Hematopoietic multipotent progenitor cell treated with erythropoietin and hydrocortisone succinate and interleukin-3 and kit ligand, for 4 days (in vitro differentiated cells): ENCODE data around the gene MAT2A.
"Not testable (repeated sequence)": the region's sequence is repeated elsewhere in the genome, so short reads cannot be mapped to it uniquely, and the experiment has no call there.

Experiments used
- DNase-seq: peaks from one replicate; pipeline ENCODE4 v3.0.0-alpha.2; 2015

MAT2A gene

DNA sequence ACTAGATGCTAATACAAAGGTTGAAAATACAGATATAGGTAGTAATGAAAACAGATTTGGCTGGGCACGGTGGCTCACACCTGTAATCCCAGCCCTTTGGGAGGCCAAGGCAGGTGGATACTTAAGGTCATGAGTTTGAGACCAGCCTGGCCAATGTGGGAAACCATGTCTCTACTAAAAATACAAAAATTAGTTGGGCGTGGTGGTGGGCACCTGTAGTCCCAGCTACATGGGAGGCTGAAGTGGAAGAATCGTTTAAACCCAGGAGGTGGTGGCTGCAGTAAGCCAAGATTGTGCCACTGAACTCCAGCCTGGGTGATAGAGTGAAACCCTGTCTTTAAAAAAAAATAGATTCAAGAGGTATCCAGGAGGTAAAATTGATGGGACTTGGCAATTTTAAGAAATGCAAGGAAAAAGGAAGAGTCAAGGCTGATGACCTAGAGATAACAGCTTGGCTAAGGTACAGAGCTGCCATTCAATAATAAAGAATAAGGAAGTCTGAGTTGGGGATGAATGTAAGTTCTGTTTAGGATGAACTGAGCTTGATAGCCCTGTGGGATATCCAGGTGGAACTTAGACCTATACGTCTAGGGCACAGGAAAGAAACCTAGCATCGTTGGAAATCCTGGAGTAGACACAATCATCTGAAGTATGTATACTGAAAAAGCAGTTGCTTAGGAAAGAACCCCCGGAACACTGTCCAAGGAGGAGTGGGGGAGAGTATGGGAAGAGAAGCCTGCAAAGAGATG is 9.1 kb downstream of the MAT2A start:
- DNase-seq, result no peak

DNA sequence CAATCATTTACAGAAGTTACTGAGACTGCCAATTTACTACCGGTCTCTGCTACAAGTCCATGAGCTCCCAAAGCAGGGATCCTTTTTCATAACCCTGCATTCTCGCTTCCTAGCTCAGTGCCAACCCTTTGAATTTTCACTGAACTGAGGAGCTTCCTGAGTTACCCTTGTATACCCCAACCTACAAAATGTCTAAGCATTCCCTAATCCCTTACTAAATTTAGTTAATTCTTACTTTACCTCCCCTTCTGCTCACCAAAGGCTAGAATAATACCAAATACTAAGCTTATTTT is 9.6 kb downstream of the MAT2A start:
- DNase-seq, result no peak

DNA sequence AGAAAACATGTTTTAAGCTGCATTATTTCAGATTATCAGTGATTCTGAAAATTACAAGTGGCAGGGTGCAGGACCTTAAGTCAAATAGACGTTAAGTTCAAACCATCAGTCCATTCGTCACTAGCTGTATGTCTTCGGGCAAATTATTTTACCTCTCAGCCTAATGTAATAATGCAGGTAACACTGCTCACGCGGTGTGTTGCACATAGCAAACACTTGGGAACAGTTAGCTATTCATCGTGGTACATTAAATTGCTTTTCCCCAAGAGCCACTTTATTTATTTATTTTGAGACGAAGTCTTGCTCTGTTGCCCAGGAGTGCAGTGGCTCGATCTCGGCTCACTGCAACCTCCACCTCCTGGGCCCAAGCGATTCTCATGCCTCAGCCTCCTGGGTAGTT is 10.1 kb downstream of the MAT2A start:
- DNase-seq, result no peak

DNA sequence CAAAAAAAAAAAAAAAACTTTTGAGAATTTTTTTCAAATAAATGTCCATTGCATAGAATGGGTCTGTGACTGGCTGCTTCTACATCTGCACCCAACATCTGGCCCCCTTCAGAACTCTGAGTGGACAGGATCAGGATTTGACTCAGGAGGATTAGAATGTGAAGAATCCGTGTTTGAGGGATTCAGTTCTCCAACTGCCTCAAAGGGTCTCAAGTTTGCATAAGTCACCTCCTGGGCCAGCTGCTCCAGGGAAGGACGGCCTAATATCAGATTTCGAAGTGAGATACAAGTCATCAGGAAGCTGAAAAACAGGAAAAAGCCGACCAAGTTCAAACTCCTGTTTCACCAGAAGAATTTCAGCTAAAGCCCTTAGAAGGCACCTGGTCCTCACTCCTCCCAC is 10.9 kb downstream of the MAT2A start:
- DNase-seq, result no peak

DNA sequence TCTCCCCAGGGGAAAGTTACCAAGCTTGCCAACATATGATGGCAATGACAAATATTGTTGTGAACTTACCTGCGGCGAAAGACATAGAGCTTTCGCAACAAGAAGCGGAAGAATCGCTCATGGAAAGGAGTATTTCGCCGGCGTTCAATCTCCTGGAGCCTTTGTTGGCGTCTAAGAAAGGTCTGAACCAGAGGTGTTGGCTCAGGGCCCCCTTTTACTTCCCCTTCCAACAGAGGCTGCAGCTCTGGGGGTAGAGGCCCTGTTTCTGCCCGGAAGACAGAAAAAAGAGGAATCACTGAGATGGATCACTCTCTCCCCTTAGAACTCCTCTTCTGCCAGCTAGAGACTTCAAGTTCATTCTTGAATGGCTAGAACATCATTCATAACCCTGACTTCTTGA is 11.5 kb downstream of the MAT2A start:
- DNase-seq, result peak; percentile 70

DNA sequence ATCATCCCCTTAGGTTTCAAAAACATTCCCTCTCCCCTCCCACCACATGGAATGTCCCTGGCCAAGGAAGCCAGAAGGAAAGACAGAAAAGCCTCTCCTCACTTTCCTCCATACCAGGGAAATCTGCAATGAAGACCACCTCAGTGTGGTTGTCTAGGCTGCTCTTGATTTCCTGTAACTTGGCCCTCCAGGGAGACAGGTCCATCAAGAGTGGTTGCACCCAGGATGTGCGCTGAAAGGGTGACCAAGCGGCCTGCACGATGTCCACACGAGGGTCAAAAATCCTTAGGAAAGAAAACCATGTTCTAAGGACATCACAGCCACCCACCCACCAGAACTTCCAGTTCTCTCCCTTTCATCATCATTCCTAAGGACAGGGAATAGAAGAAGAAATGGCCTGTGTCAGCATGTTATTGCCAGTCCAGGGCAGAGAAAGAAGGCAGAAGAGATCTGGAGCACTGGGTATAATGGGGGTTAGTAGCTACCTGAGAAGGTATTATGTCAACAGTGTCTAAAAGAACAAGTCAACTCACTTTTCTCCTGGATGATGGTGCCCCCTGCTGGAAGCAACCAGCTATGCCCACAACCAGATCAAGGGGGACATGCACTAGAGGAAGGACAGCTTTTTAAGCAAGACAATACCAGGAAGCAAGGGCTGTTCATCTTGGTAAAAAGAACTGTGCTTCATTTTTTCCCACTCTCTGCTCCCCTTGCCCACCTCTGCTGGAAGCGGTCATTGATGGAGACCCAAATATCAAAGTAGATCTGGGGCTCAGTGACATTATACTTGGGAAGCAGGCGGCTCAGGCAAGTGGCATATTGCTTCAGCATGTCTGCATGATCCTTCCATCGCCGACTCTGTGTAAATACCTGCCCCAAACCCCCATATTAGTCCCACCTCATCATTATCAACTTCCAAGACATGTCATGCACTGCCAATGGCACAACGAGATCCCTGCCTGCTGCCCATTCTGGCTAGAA is 13.0 kb downstream of the MAT2A start:
- peak; percentile 92 for DNase-seq

DNA sequence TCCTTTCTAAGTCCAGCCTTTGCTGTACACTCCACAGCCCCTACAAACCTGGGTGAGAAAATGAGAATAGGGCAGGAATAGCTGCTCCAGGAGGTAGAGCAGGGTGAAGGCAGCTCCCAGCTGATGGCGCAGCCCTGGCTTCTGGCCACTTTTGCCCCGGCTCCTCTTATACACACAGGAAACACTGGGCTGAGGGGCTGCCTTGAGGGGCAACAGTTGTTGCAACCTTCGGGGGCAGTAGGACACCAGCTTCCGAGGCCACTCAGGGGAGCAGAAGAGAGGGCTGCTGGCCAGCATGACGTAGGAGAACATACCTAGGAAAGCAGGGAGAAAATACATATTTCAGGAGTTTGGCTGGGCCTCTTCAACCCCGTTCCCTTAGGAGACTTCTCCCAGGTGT is 14.2 kb downstream of the MAT2A start:
- no peak for DNase-seq

DNA sequence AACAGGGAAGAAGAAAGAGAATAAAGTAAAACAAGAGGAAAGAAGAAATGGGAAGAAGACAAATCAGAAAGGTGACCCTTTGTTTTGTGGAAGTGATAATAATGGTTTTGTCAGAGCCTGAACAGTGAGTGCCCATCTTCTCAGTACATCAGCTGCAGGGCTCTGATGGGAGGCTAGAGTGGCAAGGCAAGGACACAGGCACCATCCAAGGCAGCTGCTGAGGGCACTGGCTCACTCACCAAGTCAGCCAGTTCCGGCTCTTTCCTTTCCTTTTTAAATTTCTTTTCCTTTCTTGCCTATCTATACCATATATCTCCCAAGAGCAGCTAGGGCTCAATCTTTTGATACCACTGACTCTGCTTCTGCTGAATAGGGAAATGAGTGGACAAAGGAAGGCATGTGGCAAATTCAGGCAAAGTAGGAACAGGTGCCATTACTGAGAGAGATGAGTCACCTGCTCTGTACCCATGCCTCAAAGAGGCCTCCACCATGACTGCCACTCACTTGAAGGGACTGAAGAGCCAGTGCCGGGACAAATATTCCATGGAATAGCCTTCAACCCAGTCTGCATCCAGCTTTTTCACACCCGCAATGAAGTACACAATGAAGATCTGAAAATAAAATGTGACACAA is 16.1 kb downstream of the MAT2A start:
- no peak for DNase-seq

DNA sequence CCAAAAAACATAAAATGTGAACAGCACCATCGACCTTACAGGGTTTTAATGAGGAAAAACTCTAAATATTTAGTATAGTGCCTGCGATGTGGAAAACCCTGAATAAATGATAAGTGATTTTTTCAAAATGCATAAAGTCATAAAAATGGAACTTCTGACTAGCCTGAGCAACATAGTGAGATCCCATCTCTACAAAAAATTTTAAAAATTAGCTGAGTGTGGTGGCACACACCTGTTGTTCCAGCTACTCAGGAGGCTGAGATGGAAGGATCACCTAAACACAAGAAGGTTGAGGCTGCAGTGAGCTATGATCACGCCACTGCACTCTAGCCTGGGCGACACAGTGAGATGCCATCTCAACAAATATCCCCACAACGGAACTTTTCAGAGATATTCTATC is 18.2 kb downstream of the MAT2A start:
- no peak for DNase-seq

DNA sequence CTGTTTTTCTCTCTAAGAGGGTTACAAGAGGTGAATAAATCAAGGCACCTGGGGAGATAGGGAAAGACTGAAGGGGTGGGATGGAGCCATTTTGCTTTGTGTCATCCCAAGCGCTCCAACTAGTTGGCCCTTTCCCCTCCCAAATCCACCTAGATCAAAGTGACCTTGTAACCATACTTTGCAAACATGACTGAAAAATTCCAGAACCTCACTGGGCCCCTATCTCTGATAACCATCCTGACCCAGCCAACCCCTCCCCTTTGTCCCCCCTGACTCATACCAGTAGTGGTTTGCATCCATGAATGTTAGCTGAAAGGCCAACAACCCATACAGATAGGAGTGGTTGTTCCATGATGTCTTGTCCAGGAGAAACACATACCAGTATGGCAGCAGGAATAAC is 19.2 kb downstream of the MAT2A start:
- no peak for DNase-seq

DNA sequence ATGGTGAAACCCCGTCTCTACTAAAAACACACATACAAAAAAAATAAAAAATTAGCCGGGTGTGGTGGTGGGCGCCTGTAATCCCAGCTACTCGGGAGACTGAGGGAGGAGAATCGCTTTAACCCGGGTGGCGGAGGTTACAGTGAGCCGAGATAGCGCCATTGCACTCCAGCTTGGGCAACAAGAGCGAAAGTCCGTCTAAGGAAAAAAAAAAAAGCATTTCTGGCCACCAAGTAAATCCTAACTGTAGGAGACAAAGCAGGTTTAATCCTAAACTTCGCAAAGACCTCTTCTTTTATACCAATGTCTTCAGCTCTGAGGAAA is 21.4 kb downstream of the MAT2A start:
- not testable (repeated sequence) for DNase-seq

DNA sequence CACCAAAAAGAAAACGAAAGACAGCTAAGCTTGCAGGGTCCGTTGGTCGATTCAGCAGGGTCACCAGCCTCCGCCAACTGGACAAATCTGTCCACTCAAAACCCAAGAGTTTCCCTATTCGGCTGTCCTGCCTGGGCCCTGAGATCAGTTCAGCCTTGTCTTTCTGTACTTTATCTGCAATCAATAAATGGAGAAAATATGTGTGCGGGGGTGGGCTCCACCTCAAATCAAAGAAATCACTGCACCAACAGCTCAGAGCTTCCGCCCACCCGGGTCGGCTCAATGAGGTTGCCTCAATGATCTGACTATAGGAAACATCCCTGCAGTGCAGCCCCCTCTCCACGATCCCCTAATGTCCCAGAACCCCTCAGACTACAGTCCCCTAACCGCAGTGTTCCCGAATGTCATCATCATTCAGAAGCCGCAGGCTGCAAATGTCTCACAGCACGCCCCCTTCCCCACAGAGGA is 21.9 kb downstream of the MAT2A start:
- no peak for DNase-seq

DNA sequence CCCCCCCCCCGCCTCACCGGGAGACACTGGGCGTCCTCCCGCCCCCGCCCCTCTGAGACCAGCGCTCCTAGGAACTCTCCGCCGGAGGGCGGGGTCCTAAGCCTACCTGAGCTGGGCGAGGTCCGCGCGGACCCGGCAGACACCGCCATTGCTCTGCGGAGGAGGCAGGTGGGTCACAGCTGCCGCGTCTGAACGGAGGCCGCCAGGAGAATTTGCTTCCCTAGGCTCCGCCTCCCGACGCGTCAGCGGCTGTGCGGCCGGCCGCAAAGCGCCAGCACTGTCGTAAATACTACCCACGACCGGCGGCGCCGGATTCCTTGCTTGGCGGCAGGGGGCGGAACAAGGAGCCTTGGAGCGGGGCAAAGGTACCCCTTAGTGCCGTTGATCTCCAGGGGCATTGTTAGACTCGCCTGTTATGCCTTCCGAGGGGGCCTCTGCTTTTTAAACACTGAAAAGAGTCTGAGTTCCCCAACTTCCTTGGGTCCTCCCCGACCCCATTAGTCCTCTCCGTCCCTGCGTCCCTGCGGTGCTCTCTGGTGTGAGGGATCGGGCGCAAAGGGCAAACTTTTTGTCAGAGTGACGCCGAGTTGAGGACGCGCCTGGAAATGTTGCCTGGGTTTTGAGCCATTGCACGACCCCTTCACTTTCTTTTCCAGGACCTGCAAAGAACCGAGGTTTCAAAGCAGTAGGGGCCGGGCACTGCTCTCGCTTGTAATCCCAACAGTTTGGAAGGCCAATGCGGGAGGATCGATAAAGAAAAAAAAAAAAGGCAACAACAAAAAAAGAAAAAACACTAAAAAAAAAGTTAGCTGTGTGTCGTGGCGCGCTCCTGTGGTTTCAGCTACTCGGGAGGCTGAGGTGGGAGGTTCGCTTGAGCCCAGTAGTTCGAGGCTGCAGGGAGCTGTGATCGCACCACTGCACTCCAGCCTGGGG is 22.6 kb downstream of the MAT2A start, which contains the start of gene GGCX:
GGCX (minus strand) TSS at position 214 of the 933 bp plus-strand sequence; CDS start at position 149, 65 bp downstream.
- peak; percentile 98 for DNase-seq

DNA sequence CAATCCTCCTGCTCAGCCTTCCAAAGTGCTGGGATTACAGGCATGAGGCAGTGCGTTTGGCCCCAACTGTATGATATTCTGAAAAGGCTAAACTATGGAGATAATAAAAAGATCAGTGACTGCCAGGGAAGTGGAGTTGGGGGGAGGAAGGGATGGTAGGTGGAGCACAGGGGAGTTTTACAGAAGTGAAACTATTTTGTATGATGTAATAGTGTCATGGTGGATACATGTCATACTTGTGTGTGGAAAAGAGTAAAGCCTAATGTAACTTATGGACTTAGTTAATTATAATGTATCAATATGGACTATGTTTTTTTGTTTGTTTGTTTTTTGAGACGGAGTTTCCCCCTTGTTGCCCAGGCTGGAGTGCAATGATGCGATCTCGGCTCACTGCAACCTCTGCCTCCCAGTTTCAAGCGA is 25.2 kb downstream of the MAT2A start:
- peak; percentile 40 for DNase-seq

DNA sequence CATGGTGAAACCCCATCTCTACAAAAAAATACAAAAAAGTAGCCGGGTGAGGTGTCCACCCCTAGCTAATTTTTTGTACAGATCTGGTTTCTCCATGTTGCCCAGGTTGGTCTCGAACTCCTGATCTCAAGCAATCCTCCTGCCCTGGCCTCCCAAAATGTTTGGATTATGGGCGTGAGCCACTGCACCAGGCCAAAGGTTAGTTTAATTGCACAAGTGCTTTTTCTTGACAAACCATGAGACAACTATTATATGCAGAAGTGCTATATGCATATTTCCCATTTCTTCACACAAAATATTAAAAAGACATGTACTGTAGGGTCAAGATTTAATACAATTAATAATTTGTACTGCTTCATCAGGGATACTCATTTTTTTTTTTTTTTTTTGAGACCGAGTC is 27.3 kb downstream of the MAT2A start:
- DNase-seq, result no peak

DNA sequence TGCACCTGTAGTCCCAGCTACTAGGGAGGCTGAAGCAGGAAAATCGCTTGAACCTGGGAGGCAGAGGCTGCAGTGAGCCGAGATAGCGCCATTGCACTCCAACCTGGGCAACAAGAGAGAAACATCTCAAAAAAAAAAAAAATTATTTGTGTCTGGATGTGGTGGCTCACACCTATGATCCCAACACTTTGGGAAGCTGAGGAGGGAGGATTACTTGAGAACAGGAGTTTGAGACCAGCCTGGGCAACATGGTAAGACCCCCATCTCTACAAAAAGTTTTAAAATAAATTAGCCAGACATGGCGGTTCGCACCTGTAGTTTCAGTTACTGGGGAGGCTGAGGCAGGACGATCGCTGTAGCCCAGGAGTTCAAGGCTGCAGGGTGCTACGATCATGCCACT is 36.8 kb downstream of the MAT2A start:
- DNase-seq, result no peak

DNA sequence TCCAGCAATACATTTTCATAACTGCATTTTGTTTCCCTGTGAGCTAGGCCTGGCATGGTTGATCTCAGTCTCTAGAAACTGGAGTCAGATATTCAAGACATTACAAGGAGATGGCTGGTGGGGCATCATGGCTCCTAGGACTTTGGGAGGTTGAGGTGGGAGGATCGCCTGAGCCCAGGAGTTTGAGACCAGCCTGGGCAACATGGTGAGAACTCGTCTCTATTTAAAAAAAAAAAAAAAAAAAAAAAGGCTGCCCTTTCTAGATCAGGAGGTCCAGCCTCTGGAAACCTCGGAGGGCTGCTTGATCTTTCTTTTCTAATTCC is 38.1 kb downstream of the MAT2A start:
- DNase-seq, result no peak

DNA sequence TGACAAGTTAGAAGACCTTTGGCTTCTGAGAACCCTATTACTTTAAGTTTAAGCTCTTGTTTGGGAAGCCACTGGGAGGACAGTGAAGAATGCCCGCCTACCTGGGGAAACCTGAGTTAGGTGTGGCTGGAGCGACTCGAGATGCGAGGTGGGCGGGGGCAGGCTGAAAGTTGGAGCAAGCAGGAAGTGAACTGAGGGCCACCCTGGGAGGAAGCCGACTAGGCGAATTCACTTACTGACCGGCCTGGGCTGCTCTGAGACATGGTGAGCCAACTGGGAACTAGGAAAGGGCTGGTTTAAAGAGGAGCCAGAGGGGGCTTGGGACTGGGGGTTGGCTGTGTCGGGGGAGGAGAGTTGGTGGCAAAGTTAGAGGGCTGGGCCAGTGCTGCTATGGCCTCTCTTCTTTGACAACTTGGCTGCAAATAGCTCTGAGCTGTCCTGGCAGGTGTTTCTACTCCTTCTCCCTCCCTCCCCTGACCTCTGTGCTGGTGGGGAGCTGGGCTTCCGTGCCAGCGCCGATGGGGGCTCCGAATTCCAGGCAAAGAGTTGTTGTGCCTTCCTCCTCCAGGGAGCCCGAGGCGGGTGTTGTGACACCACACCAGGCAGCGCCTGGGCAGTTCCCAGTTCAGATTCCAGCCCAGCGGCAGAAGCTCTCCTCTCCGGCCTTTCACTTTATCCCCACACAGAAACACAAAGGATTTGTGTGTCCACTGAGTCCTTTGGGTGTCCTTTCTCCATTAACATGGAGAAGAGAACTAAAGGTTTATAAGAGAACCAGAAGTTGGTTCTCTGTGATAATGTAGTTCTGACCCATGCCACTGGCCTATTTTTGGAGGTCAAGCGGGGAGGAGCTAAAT is 38.6 kb downstream of the MAT2A start, which contains the start of gene VAMP8:
VAMP8 (plus strand) TSS at position 201 of the 857 bp plus-strand sequence; CDS start at position 262, 61 bp downstream.
- peak; percentile 81 for DNase-seq

DNA sequence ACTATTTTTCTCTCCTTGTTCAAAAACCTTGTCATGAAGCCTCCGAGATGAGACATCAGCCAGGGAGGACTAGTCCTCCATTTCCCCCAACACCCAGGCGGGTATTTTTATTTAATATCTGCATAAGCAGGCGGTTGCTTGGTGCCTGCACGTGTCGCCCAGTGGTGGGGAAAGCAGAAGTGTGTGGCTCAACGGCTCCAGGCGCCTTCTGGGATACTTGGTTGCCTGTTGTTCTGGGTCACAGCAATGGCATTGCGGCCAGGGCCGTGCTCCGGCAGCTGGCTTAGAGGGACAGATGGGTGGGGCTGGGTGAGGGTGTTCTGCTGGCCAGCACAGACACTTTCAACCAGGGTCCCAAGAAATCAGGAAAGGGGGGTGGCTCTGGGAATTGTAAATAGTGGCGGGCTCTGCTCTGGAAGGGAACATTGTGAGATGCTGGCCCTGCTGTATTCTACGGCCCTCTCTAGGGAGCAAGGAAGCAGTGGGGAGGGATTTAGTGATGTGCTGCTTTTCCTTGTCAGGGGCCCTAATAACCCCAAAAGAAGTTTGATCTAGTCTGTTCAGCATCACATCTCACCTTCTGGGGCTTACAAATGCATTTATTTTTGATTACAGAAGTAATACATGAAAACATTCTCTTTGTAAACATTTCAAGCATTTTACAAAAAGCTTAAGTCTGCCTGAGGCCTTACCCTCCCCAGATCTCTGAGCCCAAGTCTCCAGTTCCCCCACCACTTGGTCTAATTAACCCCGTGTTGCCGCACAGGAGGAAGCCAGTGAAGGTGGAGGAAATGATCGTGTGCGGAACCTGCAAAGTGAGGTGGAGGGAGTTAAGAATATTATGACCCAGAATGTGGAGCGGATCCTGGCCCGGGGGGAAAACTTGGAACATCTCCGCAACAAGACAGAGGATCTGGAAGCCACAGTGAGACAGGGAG is 39.5 kb downstream of the MAT2A start:
- DNase-seq, result peak; percentile 93

DNA sequence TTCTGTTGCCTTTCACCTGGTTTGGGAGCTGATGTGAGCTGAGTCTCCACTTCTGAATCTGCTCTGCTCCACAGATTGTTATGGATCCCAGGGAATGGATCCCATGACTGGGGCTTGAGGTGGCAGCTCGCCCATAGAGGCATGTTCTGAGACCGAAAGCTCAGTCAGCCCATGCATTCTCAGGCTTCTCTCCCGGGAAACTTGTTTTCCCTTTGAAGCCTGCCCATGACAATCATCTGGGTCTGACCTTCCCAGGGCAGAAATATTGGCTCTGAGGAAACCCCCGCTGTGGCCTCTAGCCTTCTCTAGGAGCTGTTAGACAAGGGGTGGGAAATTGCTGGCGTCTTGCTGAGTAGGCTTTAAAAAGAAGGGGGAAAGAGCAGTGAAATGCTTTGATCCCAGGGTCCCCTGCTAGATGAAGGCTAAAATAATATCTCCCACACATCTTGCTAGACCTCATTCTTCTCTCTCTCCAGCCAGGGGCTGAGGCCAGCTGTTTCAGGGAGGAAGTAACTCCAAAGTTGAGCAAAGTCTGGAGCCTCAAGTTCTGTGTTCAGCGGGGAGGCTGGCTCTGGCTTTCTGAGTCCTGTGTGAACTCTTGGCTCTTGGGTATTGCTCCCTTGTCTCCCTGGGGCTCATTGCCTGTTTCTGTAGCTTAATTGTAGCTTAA is 40.4 kb downstream of the MAT2A start:
- DNase-seq, result peak; percentile 81
